Measurements from ENCODE around the gene GABBR2.

DNA sequence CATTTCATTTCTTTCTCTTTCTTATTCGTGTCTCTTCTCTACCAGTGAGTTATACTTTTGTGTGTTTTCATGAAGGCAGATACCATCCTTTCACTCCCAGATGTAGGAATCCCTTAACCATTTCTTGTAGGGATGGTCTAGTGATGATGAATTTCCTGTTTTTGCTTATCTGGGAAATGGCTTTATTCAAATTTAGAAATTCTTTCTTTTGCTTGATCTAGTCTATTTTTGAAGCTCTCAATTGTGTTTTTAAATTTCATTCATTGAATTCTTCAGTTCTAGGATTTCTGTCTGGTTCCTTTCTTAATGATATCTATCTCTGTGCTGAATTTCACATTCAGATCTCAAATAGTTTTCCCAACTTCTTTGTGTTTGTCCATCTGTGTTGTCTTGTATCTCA is 357.4 kb downstream of the GABBR2 start:
- TF ChIP-seq GATA2 (IDR thresholded peaks at IDR 0.05; ENCODE audit: low read depth, low read length) (no peak), GATA3 (IDR thresholded peaks at IDR 0.05; ENCODE audit: low read depth, low read length) (no peak)
